Retinal pigment epithelial cell (primary cell): Measurements from ENCODE around the gene COASY.

Source experiments
- DNase-seq: peaks from one replicate; pipeline ENCODE4 v3.0.0-alpha.2; 2010; ENCODE audit warnings: low read depth
- H3K4me3 ChIP-seq: 2 replicates; pipeline ENCODE4 v1.5.1; 2011; ENCODE audit warnings: mild to moderate bottlenecking, low read length, control low read depth, moderate library complexity
- CTCF ChIP-seq: conservative IDR thresholded peaks from 2 replicates; pipeline ENCODE4 v1.5.1; 2011; ENCODE audit warnings: low read depth, low read length, control low read depth, inconsistent platforms

Gene COASY

GRCh38 chr17:42578282-42578869, 16.4 kb downstream of the COASY start:
- H3K4me3 ChIP-seq: peak overlapping the region; percentile 66
- TF ChIP-seq CTCF: peak; percentile 83
- no peak for DNase-seq

GRCh38 chr17:42579794-42580551, 18.0 kb downstream of the COASY start:
- no peak for DNase-seq
- TF ChIP-seq CTCF: no peak
- H3K4me3 ChIP-seq: no peak overlapping the region

- TF ChIP-seq CTCF: no peak
- no peak for DNase-seq
Observed at GRCh38 chr17:42581744-42582270, 19.9 kb downstream of the COASY start.

GRCh38 chr17:42584880-42585279, 22.9 kb downstream of the COASY start:
- no peak for DNase-seq
- no peak overlapping the region for H3K4me3 ChIP-seq
- no peak for TF ChIP-seq CTCF

More at GRCh38 chr17:42581744-42582270, 19.9 kb downstream of the COASY start:
- no peak overlapping the region for H3K4me3 ChIP-seq

GRCh38 chr17:42585353-42585752, 23.4 kb downstream of the COASY start:
- no peak for DNase-seq
- no peak for TF ChIP-seq CTCF
- no peak overlapping the region for H3K4me3 ChIP-seq

GRCh38 chr17:42586514-42587230, 24.7 kb downstream of the COASY start:
- no peak for DNase-seq
- TF ChIP-seq CTCF: no peak
- no peak overlapping the region for H3K4me3 ChIP-seq
